GM10266 (cell line): ENCODE measurements around the gene NID1.
"Not testable (repeated sequence)": the region's sequence is repeated elsewhere in the genome, so short reads cannot be mapped to it uniquely, and the experiment has no call there.

Experiments
- DNase-seq: peaks from one replicate; pipeline ENCODE4 v3.0.0; 2012; ENCODE audit errors: extremely low spot score
- TF ChIP-seq, protein P1 (sequence below): IDR thresholded peaks from 2 replicates; pipeline ENCODE4 v1.5.1; 2012; ENCODE audit warnings: mild to moderate bottlenecking, low read depth; ENCODE audit not compliant: control insufficient read depth, insufficient read depth; ENCODE audit errors: missing control alignments

Gene NID1

DNA sequence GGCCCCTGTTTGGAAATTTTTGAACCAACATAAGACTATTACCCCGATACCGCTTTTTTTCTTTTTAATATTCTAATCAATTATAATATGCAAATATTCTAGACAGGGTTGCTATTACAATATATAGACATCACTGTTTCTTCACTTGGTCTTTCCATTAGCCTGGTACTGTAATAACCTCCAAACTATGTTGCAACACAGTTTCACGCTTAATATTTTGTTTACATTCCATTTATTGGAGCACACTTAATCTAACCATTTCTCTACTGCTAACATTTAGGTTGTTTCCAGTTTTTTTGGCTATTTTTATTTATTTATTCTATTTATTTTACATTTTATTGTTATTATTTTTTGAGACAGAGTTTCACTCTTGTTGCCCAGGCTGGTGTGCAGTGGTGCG lies 17.6 kb upstream of the NID1 start:
- TF ChIP-seq, protein P1, sequence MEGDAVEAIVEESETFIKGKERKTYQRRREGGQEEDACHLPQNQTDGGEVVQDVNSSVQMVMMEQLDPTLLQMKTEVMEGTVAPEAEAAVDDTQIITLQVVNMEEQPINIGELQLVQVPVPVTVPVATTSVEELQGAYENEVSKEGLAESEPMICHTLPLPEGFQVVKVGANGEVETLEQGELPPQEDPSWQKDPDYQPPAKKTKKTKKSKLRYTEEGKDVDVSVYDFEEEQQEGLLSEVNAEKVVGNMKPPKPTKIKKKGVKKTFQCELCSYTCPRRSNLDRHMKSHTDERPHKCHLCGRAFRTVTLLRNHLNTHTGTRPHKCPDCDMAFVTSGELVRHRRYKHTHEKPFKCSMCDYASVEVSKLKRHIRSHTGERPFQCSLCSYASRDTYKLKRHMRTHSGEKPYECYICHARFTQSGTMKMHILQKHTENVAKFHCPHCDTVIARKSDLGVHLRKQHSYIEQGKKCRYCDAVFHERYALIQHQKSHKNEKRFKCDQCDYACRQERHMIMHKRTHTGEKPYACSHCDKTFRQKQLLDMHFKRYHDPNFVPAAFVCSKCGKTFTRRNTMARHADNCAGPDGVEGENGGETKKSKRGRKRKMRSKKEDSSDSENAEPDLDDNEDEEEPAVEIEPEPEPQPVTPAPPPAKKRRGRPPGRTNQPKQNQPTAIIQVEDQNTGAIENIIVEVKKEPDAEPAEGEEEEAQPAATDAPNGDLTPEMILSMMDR: no peak
- DNase-seq: no peak

DNA sequence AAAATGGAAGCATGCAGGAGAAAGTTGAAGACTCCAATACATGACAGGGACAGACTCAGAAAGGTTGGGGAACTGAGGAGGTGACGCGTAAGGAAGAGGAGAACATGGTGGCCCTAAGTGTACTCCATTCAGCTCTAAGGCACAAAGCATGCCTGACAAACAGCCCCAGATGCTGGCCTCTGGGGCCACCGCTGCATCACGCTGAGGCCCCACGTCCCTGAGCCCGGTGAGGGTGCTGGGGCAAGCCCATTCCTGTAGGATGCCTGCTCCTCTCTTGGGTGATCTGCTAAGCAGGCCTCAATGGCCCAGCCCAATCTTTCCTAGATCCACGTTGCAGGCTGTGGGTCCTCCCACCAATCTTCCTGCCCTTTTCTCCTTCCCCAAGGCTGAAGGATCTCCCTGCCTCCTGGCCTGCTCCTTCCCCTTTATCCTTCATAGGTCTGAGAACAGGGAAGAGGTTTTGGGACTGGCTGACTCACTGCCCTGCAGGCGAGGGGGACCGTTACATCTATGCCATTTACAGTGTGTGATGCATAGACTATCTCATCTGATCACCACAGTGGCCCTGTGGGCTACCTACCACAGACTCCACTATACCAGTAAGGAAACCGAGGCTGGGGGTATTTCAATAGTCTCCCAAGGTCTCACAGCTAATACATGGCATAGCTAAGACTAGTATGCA lies 16.8 kb upstream of the NID1 start:
- TF ChIP-seq, protein P1: no peak
- DNase-seq: no peak

DNA sequence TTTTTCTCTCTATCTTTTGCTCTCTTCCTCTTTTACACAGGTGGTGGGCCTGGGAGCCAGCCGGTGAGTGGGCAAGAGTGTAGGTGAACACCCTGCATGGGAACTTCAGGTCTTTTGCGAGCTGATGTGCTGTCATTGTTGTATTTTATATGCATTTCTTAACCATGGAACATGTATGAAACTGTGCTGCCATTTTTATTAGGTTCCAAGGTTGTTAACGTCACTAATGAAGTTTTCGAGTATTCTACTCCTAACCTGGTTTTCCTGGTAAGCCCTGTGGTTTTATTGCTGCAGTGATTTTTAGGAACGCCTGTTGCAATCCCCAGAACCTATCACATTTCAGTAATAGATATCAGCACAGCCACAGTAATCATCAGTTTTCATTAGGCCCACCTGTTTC lies 14.8 kb upstream of the NID1 start:
- TF ChIP-seq, protein P1: no peak

DNA sequence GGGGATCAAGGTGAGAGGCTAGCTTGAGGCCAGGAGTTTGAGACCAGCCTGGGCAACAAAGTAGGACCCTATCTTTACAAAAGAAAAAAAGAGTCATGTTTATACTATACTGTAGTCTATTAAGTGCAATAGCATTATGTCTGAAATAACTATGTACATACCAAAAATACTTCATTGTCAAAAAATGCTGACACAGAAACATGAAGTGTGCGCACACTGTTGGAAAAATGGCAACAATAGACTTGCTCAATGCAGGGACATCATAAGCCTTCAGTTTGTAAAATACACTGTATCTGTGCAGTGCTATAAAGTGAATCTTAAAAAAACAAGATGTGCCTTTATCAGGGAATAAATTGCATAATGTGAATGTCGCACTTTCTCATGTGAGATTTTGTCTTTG lies 14.1 kb upstream of the NID1 start:
- TF ChIP-seq, protein P1: no peak
- DNase-seq: no peak

More for the DNA sequence above, 14.8 kb upstream of the NID1 start:
- DNase-seq: no peak

DNA sequence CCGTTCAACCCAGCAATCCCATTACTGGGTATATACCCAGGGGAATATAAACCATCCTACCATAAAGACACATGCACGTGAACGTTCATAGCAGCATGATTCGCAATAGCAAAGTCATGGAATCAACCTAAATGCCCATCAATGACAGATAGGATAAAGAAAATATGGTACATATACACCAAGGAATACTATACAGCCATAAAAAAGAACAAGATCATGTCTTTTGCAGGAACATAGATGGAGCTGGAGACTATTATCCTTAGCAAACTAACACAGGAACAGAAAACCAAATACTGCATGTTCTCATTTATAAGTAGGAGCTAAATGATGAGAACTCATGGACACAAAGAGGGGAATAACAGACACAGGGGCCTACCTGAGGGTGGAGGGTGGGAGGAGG lies 13.2 kb upstream of the NID1 start:
- not testable (repeated sequence) for DNase-seq

DNA sequence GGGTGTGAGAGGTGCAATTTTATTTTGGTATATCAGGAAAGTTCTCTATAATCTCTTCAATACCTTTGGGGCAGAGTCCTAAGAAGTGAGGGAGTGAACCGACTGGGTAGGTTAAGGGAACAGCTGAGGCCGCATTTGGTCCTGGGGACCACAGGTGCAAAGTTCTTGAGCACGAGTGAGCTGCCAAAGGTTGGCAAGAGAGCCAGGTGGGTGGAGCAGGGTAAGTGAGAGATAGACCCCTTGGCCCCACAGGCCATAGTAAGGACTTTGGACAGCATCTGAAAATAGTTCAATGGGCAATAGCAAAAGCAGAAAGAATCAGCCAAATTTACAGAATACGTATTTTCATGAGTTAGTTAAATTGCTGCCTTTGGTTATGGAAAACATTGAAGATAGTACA lies 11.0 kb upstream of the NID1 start:
- TF ChIP-seq, protein P1: no peak
- no peak for DNase-seq

DNA sequence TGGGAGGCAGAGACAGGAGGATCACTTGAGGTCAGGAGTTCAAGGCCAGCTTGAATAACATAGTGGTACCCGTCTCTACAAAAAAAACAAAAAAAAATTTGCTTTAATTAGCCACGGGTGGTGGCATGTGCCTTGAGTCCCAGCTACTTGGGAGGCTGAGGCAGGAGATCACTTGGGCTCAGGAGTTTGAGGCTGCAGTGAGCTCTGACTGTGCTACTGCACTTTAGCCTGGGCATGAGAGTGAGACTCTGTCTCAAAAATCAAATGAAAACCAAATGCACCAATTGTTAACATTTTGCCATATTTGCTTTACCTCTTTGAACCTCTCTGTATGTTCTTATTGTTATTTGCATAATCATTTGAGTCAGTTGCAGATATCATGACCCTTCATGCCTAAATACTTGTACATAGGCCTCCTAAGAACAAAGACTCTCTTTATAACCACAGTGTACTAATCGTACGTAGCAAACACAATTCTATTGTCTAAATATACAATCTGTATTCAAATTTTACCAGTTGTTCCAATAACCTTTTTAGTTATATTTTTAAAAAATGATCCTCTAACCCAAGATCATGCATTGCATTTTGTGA lies 8.5 kb upstream of the NID1 start:
- TF ChIP-seq, protein P1: no peak
- no peak for DNase-seq
